ENCODE data around the gene NHSL1. TPM values are rescaled to one million over a fixed set of nuclear protein-coding genes. Genes with fewer than 3 reads are reported as not detected.

The NHSL1 gene
- total and polyA plus RNA-seq, 8 donors: 37.8 to 90.2 (median 76.8) TPM

DNA sequence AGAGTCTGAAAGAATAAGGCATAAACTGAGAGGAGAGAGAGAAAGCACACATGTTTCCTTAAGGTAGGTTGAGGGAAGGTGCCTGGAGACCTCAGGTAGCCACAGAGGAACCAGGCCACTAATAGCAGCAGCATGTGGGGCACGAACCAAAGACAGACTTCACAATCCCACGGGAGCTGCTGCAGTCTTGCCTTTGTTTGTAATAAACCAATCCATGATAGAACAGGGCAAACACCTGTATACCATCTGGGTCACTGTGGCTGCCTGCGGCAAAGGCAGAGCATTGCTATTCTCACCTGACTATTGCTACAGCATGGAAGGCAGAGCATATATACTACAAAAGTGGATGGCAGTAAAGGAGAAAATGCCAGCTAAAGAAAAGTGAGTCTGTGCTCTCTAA is 59.0 kb downstream of the NHSL1 start:
- no peak for DNase-seq
- Histone ChIP-seq H3K4me3 (no peak overlapping the region), H3K9me3 (no peaks in the 10 kb centered on the region), H3K27ac (no peak overlapping the region), H3K4me1 (peaks cover 0 to 1% of the 10 kb centered on the region in 2 donors), H3K36me3 (peaks cover 0 to 5% of the 10 kb centered on the region in 2 donors), H3K27me3 (no peaks in the 10 kb centered on the region)
- intact Hi-C loops (cut with DNase I): no loop called here
- no peak for ATAC-seq
- TF ChIP-seq, protein P1, sequence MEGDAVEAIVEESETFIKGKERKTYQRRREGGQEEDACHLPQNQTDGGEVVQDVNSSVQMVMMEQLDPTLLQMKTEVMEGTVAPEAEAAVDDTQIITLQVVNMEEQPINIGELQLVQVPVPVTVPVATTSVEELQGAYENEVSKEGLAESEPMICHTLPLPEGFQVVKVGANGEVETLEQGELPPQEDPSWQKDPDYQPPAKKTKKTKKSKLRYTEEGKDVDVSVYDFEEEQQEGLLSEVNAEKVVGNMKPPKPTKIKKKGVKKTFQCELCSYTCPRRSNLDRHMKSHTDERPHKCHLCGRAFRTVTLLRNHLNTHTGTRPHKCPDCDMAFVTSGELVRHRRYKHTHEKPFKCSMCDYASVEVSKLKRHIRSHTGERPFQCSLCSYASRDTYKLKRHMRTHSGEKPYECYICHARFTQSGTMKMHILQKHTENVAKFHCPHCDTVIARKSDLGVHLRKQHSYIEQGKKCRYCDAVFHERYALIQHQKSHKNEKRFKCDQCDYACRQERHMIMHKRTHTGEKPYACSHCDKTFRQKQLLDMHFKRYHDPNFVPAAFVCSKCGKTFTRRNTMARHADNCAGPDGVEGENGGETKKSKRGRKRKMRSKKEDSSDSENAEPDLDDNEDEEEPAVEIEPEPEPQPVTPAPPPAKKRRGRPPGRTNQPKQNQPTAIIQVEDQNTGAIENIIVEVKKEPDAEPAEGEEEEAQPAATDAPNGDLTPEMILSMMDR (IDR thresholded peaks at IDR 0.05): no peak

DNA sequence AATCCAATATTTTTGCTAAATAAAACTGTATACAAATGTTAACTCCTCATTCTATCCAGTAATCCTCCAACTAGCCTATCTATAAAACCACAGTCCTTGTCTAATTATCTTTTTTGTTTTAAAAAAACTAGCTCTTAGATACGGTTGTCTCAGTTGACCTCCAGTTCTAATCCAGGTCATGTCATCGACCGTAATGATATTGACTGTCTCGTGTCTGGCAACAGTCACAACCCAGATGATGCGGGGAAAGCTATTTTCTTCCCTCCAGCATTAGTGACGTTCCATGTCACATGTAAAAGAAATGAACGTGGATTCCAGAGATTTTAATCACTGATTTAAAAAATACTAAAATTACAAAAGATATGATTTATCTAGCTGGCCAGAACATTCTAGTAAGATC is 59.7 kb downstream of the NHSL1 start:
- H3K27ac ChIP-seq: no peak overlapping the region
- intact Hi-C loops (cut with DNase I): loop anchor here in 1 of 2 donors (10.0 kb wide), 1 partner anchor 75 kb away; no protein-coding TSS in a partner anchor
- H3K36me3 ChIP-seq: peaks cover 0 to 5% of the 10 kb centered on the region in 2 donors
- DNase-seq (no peak), ATAC-seq (no peak)
- H3K27me3 ChIP-seq: no peaks in the 10 kb centered on the region
- TF ChIP-seq, protein P1 (IDR thresholded peaks at IDR 0.05): no peak
- H3K9me3 ChIP-seq: no peaks in the 10 kb centered on the region
- no peak overlapping the region for H3K4me3 ChIP-seq
- peaks cover 0 to 9% of the 10 kb centered on the region in 2 donors for H3K4me1 ChIP-seq

DNA sequence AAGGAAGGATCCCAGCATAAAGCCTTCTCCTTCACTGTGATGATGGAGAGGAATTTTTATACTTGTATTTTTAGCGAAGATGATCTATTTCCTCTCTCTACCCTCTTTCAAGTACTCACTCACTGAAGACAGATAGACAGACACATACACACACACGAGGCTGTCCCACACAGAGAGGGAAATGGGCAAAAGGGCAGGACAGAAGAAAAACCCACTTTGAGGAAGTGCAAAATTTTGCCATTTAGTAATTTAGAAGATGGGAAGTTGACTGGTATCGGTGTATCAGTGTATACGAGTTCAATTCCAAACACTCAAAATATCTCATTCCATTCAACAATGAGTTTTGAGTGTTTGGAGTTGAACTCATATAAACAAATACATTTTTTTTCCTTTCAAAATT is 64.4 kb downstream of the NHSL1 start:
- Histone ChIP-seq H3K4me1 (peaks cover 0 to 24% of the 10 kb centered on the region in 2 donors), H3K36me3 (peaks cover 0 to 16% of the 10 kb centered on the region in 2 donors), H3K4me3 (no peak overlapping the region), H3K27me3 (no peaks in the 10 kb centered on the region), H3K9me3 (no peaks in the 10 kb centered on the region), H3K27ac (no peak overlapping the region)
- ATAC-seq (peak; percentile 18), DNase-seq (no peak)
- intact Hi-C loops (cut with DNase I): loop anchor here in 1 of 2 donors (10.0 kb wide), 1 partner anchor 80 kb away; no protein-coding TSS in a partner anchor
- TF ChIP-seq, protein P1 (IDR thresholded peaks at IDR 0.05): no peak

DNA sequence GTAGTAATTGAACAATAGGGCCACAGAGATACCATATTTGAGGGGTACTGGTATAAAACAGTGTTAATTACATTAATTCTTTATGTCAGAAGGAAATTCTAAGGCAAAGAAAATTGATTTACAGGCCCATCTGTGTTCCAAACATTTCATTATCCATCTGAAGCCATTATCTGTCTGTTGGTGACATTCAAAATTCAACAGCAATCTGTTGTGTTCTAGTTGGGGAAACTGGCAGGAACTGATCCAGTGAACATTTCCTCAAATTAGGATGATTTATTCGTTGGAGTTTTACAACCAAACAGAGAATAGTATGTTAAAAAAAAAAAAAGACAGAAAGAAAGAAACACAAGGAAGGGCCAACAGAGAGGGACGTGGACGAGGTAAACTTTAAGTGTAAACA is 65.2 kb downstream of the NHSL1 start:
- no peak overlapping the region for H3K27ac ChIP-seq
- H3K4me3 ChIP-seq: no peak overlapping the region
- no peaks in the 10 kb centered on the region for H3K9me3 ChIP-seq
- no peaks in the 10 kb centered on the region for H3K27me3 ChIP-seq
- intact Hi-C loops (cut with DNase I): loop anchor here in 1 of 2 donors (10.0 kb wide), 1 partner anchor 81 kb away; no protein-coding TSS in a partner anchor
- H3K36me3 ChIP-seq: peaks cover 0 to 16% of the 10 kb centered on the region in 2 donors
- peaks cover 0 to 29% of the 10 kb centered on the region in 2 donors for H3K4me1 ChIP-seq
- TF ChIP-seq, protein P1 (IDR thresholded peaks at IDR 0.05): no peak
- no peak for DNase-seq
- no peak for ATAC-seq

DNA sequence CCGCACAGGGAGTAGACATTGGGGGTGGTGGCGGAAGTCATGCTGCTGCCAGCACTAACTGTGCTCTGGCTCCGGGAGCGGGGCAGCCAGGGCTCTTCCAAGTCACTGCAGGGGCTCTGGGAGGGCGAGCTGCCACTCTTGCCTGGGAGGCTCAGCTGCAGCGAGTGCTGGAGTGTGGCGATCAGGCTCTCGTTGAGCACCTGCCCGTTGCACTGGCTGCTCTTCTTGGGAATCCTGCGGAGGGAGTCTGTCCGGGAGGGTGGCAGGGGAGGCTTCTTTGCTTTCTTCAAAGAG is 67.3 kb downstream of the NHSL1 start:
- Histone ChIP-seq H3K27ac (peak overlapping the region in 1 of 2 donors; percentile 18), H3K36me3 (peaks cover 0 to 16% of the 10 kb centered on the region in 2 donors), H3K4me3 (no peak overlapping the region), H3K27me3 (no peaks in the 10 kb centered on the region), H3K9me3 (no peaks in the 10 kb centered on the region), H3K4me1 (peaks cover 0 to 30% of the 10 kb centered on the region in 2 donors)
- ATAC-seq: no peak
- intact Hi-C loops (cut with DNase I): loop anchor here in 1 of 2 donors (10.0 kb wide), 1 partner anchor 83 kb away; no protein-coding TSS in a partner anchor
- DNase-seq: peak in 1 of 4 donors; percentile 76
- TF ChIP-seq, protein P1 (IDR thresholded peaks at IDR 0.05): no peak
